ENCODE measurements around the gene SPATS2. TPM values are rescaled to one million over a fixed set of nuclear protein-coding genes. Genes with fewer than 3 reads are reported as not detected.

SPATS2 gene
- total RNA-seq, 1 donor from 2014 or later = 17.9 TPM

GRCh38 chr12:49557917-49558215 is 190.6 kb downstream of the SPATS2 start:
- no peak overlapping the region for H3K27ac Mint-ChIP-seq
- no peaks in the 10 kb centered on the region for H3K27me3 Mint-ChIP-seq (ENCODE audit: low read depth)
- H3K4me3 Mint-ChIP-seq (ENCODE audit: low read depth) = no peak overlapping the region

GRCh38 chr12:49558526-49558925 is 191.3 kb downstream of the SPATS2 start:
- no peaks in the 10 kb centered on the region for H3K27me3 Mint-ChIP-seq (ENCODE audit: low read depth)

More at GRCh38 chr12:49557917-49558215, 190.6 kb downstream of the SPATS2 start:
- peaks cover 41% of the 10 kb centered on the region for H3K36me3 Mint-ChIP-seq (ENCODE audit: low read depth)
- peaks cover 7% of the 10 kb centered on the region for H3K4me1 Mint-ChIP-seq (ENCODE audit: low read depth)
- intact Hi-C loops (cut with micrococcal nuclease) = no loop called here
- H3K9me3 Mint-ChIP-seq = no peaks in the 10 kb centered on the region
- no peak for DNase-seq (ENCODE audit: low spot score)

GRCh38 chr12:49559011-49559675 is 191.9 kb downstream of the SPATS2 start:
- Mint-ChIP-seq H3K9me3 (no peaks in the 10 kb centered on the region), H3K27me3 (ENCODE audit: low read depth) (no peaks in the 10 kb centered on the region), H3K4me3 (ENCODE audit: low read depth) (no peak overlapping the region), H3K27ac (no peak overlapping the region), H3K4me1 (ENCODE audit: low read depth) (peaks cover 12% of the 10 kb centered on the region), H3K36me3 (ENCODE audit: low read depth) (peaks cover 53% of the 10 kb centered on the region)
- no peak for DNase-seq (ENCODE audit: low spot score)
- intact Hi-C loops (cut with micrococcal nuclease) = no loop called here

More at GRCh38 chr12:49558526-49558925, 191.3 kb downstream of the SPATS2 start:
- H3K27ac Mint-ChIP-seq = no peak overlapping the region
- no peak for DNase-seq (ENCODE audit: low spot score)
- no peaks in the 10 kb centered on the region for H3K9me3 Mint-ChIP-seq
- intact Hi-C loops (cut with micrococcal nuclease) = no loop called here
- H3K4me3 Mint-ChIP-seq (ENCODE audit: low read depth) = no peak overlapping the region
- peaks cover 47% of the 10 kb centered on the region for H3K36me3 Mint-ChIP-seq (ENCODE audit: low read depth)
- peaks cover 7% of the 10 kb centered on the region for H3K4me1 Mint-ChIP-seq (ENCODE audit: low read depth)

- intact Hi-C loops (cut with micrococcal nuclease) = no loop called here
- peaks cover 68% of the 10 kb centered on the region for H3K36me3 Mint-ChIP-seq (ENCODE audit: low read depth)
- peaks cover 25% of the 10 kb centered on the region for H3K4me1 Mint-ChIP-seq (ENCODE audit: low read depth)
- no peak overlapping the region for H3K4me3 Mint-ChIP-seq (ENCODE audit: low read depth)
- no peaks in the 10 kb centered on the region for H3K9me3 Mint-ChIP-seq
- H3K27me3 Mint-ChIP-seq (ENCODE audit: low read depth) = no peaks in the 10 kb centered on the region
- DNase-seq (ENCODE audit: low spot score) = no peak
- H3K27ac Mint-ChIP-seq = peak overlapping the region; percentile 14
Measured at GRCh38 chr12:49560695-49561094, 193.4 kb downstream of the SPATS2 start.

GRCh38 chr12:49562233-49562632 is 195.0 kb downstream of the SPATS2 start:
- Mint-ChIP-seq H3K4me1 (ENCODE audit: low read depth) (peaks cover 34% of the 10 kb centered on the region), H3K27ac (no peak overlapping the region)

GRCh38 chr12:49562831-49563230 is 195.6 kb downstream of the SPATS2 start:
- DNase-seq (ENCODE audit: low spot score) = no peak
- Mint-ChIP-seq H3K4me1 (ENCODE audit: low read depth) (peaks cover 34% of the 10 kb centered on the region), H3K4me3 (ENCODE audit: low read depth) (no peak overlapping the region), H3K27ac (no peak overlapping the region), H3K9me3 (no peaks in the 10 kb centered on the region), H3K27me3 (ENCODE audit: low read depth) (no peaks in the 10 kb centered on the region), H3K36me3 (ENCODE audit: low read depth) (peaks cover 68% of the 10 kb centered on the region)
- intact Hi-C loops (cut with micrococcal nuclease) = no loop called here

More at GRCh38 chr12:49562233-49562632, 195.0 kb downstream of the SPATS2 start:
- Mint-ChIP-seq H3K36me3 (ENCODE audit: low read depth) (peaks cover 68% of the 10 kb centered on the region), H3K27me3 (ENCODE audit: low read depth) (no peaks in the 10 kb centered on the region), H3K9me3 (no peaks in the 10 kb centered on the region), H3K4me3 (ENCODE audit: low read depth) (no peak overlapping the region)
- intact Hi-C loops (cut with micrococcal nuclease) = no loop called here
- no peak for DNase-seq (ENCODE audit: low spot score)

- Mint-ChIP-seq H3K36me3 (ENCODE audit: low read depth) (peaks cover 61% of the 10 kb centered on the region), H3K9me3 (no peaks in the 10 kb centered on the region), H3K4me1 (ENCODE audit: low read depth) (peaks cover 42% of the 10 kb centered on the region), H3K27me3 (ENCODE audit: low read depth) (no peaks in the 10 kb centered on the region), H3K4me3 (ENCODE audit: low read depth) (no peak overlapping the region), H3K27ac (no peak overlapping the region)
- intact Hi-C loops (cut with micrococcal nuclease) = no loop called here
- no peak for DNase-seq (ENCODE audit: low spot score)
Measured at GRCh38 chr12:49563951-49564685, 196.9 kb downstream of the SPATS2 start.

GRCh38 chr12:49564686-49565405 is 197.6 kb downstream of the SPATS2 start:
- peaks cover 42% of the 10 kb centered on the region for H3K4me1 Mint-ChIP-seq (ENCODE audit: low read depth)
- no peak overlapping the region for H3K27ac Mint-ChIP-seq
- peaks cover 55% of the 10 kb centered on the region for H3K36me3 Mint-ChIP-seq (ENCODE audit: low read depth)
- H3K4me3 Mint-ChIP-seq (ENCODE audit: low read depth) = peak overlapping the region; percentile 49
- DNase-seq (ENCODE audit: low spot score) = no peak
- no peaks in the 10 kb centered on the region for H3K9me3 Mint-ChIP-seq
- H3K27me3 Mint-ChIP-seq (ENCODE audit: low read depth) = no peaks in the 10 kb centered on the region
- intact Hi-C loops (cut with micrococcal nuclease) = loop anchor here (5.0 kb wide), 2 partner anchors 57 to 198 kb away; partner anchors contain the start of genes PRPF40B and SPATS2

GRCh38 chr12:49565406-49566265 is 198.4 kb downstream of the SPATS2 start:
- peaks cover 43% of the 10 kb centered on the region for H3K4me1 Mint-ChIP-seq (ENCODE audit: low read depth)
- DNase-seq (ENCODE audit: low spot score) = no peak
- peaks cover 49% of the 10 kb centered on the region for H3K36me3 Mint-ChIP-seq (ENCODE audit: low read depth)
- intact Hi-C loops (cut with micrococcal nuclease) = loop anchor here (5.0 kb wide), 2 partner anchors 57 to 198 kb away; partner anchors contain the start of genes PRPF40B and SPATS2
- H3K27ac Mint-ChIP-seq = no peak overlapping the region
- no peak overlapping the region for H3K4me3 Mint-ChIP-seq (ENCODE audit: low read depth)
- H3K9me3 Mint-ChIP-seq = no peaks in the 10 kb centered on the region
- no peaks in the 10 kb centered on the region for H3K27me3 Mint-ChIP-seq (ENCODE audit: low read depth)

- H3K36me3 Mint-ChIP-seq (ENCODE audit: low read depth) = peaks cover 45% of the 10 kb centered on the region
- no peak for DNase-seq (ENCODE audit: low spot score)
- no peaks in the 10 kb centered on the region for H3K27me3 Mint-ChIP-seq (ENCODE audit: low read depth)
- H3K27ac Mint-ChIP-seq = no peak overlapping the region
- H3K4me3 Mint-ChIP-seq (ENCODE audit: low read depth) = no peak overlapping the region
- H3K9me3 Mint-ChIP-seq = no peaks in the 10 kb centered on the region
- H3K4me1 Mint-ChIP-seq (ENCODE audit: low read depth) = peaks cover 40% of the 10 kb centered on the region
- intact Hi-C loops (cut with micrococcal nuclease) = loop anchor here (5.0 kb wide), 2 partner anchors 56 to 199 kb away; partner anchors contain the start of genes PRPF40B and SPATS2
Measured at GRCh38 chr12:49566361-49566760, 199.1 kb downstream of the SPATS2 start.

- no peak for DNase-seq (ENCODE audit: low spot score)
- Mint-ChIP-seq H3K36me3 (ENCODE audit: low read depth) (peaks cover 39% of the 10 kb centered on the region), H3K4me3 (ENCODE audit: low read depth) (peak overlapping the region; percentile 99), H3K27me3 (ENCODE audit: low read depth) (no peaks in the 10 kb centered on the region), H3K27ac (peak overlapping the region; percentile 99), H3K4me1 (ENCODE audit: low read depth) (peaks cover 42% of the 10 kb centered on the region), H3K9me3 (no peaks in the 10 kb centered on the region)
- intact Hi-C loops (cut with micrococcal nuclease) = loop anchor here (5.0 kb wide), 2 partner anchors 55 to 200 kb away; partner anchors contain the start of genes PRPF40B and SPATS2
Measured at GRCh38 chr12:49567302-49567610, 200.0 kb downstream of the SPATS2 start.
